GM18951 (cell line): Measurements from ENCODE around the gene WRAP73.

Experiments
- POLR2A ChIP-seq: IDR thresholded peaks from 4 replicates; pipeline ENCODE4 v1.6.1; 2011; ENCODE audit warnings: mild to moderate bottlenecking; ENCODE audit not compliant: insufficient read length, insufficient read depth; ENCODE audit errors: extremely low read depth
- in situ Hi-C: fragments of 300-500 bp; cut with MboI; formaldehyde crosslinking; loops from one replicate; pipeline ENCODE4 v1.12.0; 2022; ENCODE audit warnings: low sequenced_read_pairs, mixed read lengths, inconsistent platforms; ENCODE audit not compliant: unreplicated experiment

WRAP73 gene

GRCh38 chr1:3620708-3621107 lies 29.2 kb downstream of the WRAP73 start:
- TF ChIP-seq POLR2A = no peak
- in situ Hi-C loops = loop anchor here (5.0 kb wide), 1 partner anchor 53 kb away; no protein-coding TSS in a partner anchor

DNA sequence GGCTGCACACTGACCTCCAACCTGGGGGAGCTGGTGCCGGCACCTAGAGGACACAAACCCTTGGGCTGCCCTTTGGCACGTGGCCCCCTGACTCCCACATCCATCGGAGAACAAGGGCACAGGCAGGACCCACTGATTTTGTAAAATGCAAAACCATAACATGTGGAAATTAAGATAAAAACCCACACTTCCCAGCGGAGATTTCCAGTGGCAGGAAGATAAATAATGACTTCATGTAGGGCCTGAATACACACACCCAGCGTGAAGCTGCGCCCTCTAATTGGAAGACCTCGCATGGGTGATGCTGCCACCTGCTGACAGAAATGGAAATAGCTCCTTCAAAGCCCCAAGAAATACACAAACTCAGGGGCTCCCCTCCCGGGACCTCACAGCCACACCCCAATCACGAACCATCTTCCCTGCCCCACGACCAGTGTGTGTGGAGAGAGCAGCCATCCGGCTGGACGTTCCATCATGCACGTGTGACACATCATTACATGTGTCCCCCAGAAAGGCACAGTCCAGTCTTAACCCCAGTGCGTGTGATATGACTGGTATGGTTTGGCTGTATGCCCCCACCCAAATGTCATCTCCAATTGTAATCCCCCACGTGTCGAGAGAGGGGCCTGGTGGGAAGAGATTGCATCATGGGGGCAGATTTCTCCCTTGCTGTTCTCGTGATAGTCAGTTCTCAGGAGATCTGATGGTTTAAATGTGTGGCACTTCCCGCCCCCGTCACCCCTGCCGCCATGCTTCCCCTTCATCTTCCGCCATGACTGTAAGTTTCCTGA lies 30.8 kb downstream of the WRAP73 start:
- in situ Hi-C loops = no loop called here
- no peak for TF ChIP-seq POLR2A

DNA sequence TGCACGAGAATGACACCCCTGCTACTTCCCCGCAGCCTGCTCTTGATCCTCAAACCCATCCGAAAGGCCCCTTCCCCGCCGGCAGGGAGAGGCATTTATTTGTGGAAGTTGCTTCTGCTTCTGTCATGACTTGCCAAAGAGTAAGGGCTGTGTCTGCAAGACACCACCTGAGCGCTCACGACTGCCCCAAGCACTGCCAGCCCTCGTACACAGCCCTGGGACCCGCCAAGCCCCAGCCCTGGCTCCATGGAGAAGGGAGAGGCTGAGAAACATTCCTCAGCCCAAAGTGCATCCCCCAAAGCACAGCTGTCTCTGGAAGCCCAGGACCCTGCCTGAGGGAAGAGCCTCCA lies 31.4 kb downstream of the WRAP73 start:
- TF ChIP-seq POLR2A = no peak
- in situ Hi-C loops = no loop called here

DNA sequence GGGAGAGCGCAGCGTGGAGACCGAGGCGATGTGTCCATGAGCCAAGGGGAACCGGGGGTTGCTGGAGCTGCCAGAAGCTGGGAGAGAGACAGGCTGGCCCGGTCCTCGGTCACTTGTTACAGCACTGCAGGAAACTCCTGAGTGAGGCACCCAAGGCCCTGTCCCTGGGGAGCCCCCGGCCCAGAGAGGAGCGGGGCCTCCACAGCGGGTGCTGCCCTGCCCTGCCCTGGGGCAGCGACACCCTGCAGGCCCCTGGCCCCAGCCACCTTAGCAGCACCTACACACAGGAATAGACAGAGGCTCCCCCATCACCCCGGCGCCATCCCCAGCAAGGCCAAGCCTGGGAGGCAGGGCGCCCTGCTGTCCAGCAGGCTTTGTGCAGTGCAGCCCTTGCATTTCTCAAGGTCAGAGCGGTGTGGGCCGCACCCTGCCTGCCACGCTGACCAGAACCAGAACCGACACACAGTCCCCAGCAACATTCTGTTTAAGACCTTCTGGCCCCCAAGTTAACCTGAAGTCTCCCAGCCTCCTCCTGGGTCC lies 32.0 kb downstream of the WRAP73 start:
- in situ Hi-C loops = no loop called here
- no peak for TF ChIP-seq POLR2A

DNA sequence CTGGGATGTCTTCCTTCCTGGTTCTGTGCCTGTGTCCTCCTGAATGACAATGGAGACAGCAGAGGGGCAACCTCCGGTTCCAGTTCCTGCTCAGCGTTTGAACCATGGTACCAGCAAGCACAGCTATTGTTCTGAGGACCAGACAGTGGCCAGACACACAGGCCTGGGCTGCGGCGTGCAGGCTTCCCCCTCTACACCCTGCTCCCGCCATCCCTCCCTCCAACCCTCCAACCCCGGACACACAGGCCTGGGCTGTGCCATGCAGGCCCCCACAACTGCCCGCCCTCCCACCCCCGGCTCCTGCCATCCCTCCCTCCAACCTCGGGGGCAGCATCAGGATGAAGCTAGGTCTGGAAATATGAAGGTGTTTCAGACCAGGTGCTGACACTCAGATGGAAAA lies 33.0 kb downstream of the WRAP73 start:
- in situ Hi-C loops = no loop called here
- no peak for TF ChIP-seq POLR2A

- in situ Hi-C loops = no loop called here
- TF ChIP-seq POLR2A = no peak
Measured at GRCh38 chr1:3614755-3615742, 34.9 kb downstream of the WRAP73 start.

DNA sequence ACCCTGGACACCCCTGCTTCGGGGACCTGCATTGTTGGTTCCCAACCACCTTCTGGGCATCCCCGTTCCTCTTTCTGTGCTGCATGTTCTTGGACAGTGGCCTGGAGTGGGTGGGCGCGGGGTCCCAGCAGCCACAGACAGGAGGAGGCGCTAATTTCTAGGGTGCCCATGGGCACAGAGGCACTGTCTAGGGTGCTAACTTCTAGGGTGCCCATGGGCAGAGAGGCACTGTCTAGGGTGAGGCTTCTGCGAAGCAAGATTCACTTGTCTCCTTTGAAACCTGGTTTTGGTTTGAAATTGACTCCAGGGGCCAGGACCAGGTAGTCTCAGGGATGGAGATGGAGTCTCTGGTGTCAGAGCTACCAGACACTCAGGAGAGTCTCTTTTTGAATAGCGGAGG lies 37.8 kb downstream of the WRAP73 start:
- TF ChIP-seq POLR2A = no peak
- in situ Hi-C loops = no loop called here

DNA sequence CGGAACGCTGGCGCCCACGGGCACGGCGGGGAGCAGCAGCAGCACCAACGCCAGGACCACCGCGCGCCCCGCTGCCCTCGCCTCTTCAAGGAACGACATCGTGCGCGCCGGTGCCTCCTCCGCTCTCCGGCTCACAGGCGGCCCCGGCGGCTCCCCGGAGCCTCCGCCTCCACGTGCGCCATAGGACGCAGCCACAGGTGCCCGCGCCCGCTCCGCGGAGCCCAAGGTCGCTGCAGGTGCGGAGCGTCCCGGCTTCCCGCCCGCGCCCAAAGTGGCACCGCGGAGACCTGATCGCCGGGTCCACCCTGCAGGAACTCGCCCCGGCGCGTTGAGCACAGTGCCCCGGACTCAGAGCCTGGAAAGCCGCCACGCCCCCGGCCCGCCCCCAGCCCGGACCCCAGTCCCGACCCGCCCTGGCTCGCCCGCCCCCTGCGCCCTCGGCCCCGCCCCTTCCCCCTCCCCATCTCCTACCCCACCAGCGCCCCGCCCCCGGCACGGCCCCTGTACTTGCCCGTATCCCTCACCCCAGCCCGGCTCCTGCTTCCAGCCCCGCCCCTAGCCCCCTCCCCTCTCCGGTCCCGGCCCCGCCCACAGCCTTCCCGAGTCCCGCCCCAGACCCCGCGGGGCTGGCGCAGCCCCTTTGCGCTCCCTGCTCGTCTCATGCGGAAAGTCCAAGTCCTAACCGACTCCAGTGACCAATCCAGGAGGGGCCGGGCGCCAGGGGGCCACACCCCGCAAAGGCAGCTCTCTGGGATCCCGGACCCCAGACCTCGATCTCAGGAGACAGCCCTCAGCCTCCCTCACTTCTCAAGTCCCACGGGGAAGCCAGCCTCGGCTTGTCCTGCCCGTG lies 38.5 kb downstream of the WRAP73 start, which contains the start of gene MEGF6:
Gene MEGF6, minus strand, starts transcription at position 339 of the 850 bp plus-strand sequence. Its CDS starts 240 bp downstream, at position 99.
- TF ChIP-seq POLR2A = no peak
- in situ Hi-C loops = no loop called here

GRCh38 chr1:3610527-3611169 lies 39.3 kb downstream of the WRAP73 start:
- TF ChIP-seq POLR2A = no peak
- in situ Hi-C loops = no loop called here

DNA sequence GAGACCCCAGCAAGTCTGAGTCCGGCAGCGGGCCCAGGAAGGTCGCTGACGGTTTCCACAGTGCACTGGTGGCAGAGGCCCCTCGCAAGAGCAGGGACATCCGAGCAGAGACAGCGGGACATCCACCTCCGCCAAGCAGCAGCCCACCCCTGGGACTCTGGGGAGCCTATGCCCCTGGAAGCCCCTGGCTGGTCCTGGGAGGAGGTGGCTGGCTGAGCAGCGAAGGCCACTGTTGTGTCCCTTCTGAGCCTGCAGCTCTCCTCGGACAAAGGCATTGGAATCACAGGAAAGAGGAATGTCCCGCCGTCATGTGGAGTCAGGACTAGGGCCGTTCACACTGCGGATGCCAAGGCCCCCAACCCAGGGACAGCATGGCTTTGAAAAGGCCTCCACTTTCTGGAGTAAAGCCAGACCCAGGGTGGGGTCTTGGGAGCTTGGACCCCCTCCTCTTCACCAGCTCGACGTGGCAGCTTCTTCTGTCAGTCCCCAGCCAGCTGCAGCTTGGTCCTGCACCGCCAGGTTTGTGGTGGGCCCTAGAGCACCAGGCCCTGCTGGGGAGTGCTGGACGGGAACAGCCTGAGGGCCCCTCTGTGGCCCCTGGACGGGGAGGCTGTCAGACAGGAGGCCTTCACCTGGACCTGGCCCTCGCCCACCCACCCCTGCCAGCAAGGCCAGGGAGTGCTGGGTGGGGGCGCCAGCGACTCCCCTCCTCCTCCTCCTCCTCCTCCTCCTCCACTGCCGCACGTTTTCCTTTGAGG lies 40.0 kb downstream of the WRAP73 start:
- in situ Hi-C loops = no loop called here
- TF ChIP-seq POLR2A = no peak

- TF ChIP-seq POLR2A = no peak
- in situ Hi-C loops = no loop called here
Measured at GRCh38 chr1:3609016-3609768, 40.7 kb downstream of the WRAP73 start.
